ENCODE data around the gene MRPL30. TPM values are rescaled to one million over a fixed set of nuclear protein-coding genes. Genes with fewer than 3 reads are reported as not detected.

The MRPL30 gene
- total and polyA plus RNA-seq, 2 of the 8 experiments (the other 6 are each of a cell fraction or from before 2014, with no cell fraction given) = 22.3 to 46.2 TPM

- TF ChIP-seq, protein P1, sequence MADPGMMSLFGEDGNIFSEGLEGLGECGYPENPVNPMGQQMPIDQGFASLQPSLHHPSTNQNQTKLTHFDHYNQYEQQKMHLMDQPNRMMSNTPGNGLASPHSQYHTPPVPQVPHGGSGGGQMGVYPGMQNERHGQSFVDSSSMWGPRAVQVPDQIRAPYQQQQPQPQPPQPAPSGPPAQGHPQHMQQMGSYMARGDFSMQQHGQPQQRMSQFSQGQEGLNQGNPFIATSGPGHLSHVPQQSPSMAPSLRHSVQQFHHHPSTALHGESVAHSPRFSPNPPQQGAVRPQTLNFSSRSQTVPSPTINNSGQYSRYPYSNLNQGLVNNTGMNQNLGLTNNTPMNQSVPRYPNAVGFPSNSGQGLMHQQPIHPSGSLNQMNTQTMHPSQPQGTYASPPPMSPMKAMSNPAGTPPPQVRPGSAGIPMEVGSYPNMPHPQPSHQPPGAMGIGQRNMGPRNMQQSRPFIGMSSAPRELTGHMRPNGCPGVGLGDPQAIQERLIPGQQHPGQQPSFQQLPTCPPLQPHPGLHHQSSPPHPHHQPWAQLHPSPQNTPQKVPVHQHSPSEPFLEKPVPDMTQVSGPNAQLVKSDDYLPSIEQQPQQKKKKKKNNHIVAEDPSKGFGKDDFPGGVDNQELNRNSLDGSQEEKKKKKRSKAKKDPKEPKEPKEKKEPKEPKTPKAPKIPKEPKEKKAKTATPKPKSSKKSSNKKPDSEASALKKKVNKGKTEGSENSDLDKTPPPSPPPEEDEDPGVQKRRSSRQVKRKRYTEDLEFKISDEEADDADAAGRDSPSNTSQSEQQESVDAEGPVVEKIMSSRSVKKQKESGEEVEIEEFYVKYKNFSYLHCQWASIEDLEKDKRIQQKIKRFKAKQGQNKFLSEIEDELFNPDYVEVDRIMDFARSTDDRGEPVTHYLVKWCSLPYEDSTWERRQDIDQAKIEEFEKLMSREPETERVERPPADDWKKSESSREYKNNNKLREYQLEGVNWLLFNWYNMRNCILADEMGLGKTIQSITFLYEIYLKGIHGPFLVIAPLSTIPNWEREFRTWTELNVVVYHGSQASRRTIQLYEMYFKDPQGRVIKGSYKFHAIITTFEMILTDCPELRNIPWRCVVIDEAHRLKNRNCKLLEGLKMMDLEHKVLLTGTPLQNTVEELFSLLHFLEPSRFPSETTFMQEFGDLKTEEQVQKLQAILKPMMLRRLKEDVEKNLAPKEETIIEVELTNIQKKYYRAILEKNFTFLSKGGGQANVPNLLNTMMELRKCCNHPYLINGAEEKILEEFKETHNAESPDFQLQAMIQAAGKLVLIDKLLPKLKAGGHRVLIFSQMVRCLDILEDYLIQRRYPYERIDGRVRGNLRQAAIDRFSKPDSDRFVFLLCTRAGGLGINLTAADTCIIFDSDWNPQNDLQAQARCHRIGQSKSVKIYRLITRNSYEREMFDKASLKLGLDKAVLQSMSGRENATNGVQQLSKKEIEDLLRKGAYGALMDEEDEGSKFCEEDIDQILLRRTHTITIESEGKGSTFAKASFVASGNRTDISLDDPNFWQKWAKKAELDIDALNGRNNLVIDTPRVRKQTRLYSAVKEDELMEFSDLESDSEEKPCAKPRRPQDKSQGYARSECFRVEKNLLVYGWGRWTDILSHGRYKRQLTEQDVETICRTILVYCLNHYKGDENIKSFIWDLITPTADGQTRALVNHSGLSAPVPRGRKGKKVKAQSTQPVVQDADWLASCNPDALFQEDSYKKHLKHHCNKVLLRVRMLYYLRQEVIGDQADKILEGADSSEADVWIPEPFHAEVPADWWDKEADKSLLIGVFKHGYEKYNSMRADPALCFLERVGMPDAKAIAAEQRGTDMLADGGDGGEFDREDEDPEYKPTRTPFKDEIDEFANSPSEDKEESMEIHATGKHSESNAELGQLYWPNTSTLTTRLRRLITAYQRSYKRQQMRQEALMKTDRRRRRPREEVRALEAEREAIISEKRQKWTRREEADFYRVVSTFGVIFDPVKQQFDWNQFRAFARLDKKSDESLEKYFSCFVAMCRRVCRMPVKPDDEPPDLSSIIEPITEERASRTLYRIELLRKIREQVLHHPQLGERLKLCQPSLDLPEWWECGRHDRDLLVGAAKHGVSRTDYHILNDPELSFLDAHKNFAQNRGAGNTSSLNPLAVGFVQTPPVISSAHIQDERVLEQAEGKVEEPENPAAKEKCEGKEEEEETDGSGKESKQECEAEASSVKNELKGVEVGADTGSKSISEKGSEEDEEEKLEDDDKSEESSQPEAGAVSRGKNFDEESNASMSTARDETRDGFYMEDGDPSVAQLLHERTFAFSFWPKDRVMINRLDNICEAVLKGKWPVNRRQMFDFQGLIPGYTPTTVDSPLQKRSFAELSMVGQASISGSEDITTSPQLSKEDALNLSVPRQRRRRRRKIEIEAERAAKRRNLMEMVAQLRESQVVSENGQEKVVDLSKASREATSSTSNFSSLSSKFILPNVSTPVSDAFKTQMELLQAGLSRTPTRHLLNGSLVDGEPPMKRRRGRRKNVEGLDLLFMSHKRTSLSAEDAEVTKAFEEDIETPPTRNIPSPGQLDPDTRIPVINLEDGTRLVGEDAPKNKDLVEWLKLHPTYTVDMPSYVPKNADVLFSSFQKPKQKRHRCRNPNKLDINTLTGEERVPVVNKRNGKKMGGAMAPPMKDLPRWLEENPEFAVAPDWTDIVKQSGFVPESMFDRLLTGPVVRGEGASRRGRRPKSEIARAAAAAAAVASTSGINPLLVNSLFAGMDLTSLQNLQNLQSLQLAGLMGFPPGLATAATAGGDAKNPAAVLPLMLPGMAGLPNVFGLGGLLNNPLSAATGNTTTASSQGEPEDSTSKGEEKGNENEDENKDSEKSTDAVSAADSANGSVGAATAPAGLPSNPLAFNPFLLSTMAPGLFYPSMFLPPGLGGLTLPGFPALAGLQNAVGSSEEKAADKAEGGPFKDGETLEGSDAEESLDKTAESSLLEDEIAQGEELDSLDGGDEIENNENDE (IDR thresholded peaks at IDR 0.05; ENCODE audit: insufficient replicate concordance, low read length) = no peak
- TF ChIP-seq POLR2A (IDR thresholded peaks at IDR 0.05; ENCODE audit: control extremely low read depth in 1 of 2, low read depth in 2 of 2, low read length in 2 of 2) (peak; percentile 63 to 67; a peak in 2 of 3 replicates), CBX8 (IDR thresholded peaks at IDR 0.05; ENCODE audit: borderline replicate concordance, low read depth, low read length) (no peak), SP1 (IDR thresholded peaks at IDR 0.05; ENCODE audit: low read depth, low read length) (no peak), GTF2F1 (IDR thresholded peaks at IDR 0.05; ENCODE audit: borderline replicate concordance, low read depth, low read length) (no peak), KDM1A (IDR thresholded peaks at IDR 0.05; ENCODE audit: borderline replicate concordance, low read length) (no peak)
- TF ChIP-seq, protein P2, sequence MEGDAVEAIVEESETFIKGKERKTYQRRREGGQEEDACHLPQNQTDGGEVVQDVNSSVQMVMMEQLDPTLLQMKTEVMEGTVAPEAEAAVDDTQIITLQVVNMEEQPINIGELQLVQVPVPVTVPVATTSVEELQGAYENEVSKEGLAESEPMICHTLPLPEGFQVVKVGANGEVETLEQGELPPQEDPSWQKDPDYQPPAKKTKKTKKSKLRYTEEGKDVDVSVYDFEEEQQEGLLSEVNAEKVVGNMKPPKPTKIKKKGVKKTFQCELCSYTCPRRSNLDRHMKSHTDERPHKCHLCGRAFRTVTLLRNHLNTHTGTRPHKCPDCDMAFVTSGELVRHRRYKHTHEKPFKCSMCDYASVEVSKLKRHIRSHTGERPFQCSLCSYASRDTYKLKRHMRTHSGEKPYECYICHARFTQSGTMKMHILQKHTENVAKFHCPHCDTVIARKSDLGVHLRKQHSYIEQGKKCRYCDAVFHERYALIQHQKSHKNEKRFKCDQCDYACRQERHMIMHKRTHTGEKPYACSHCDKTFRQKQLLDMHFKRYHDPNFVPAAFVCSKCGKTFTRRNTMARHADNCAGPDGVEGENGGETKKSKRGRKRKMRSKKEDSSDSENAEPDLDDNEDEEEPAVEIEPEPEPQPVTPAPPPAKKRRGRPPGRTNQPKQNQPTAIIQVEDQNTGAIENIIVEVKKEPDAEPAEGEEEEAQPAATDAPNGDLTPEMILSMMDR (IDR thresholded peaks at IDR 0.05; ENCODE audit: control extremely low read depth in 1 of 3, insufficient read depth in 1 of 3, low read depth in 1 of 3, low read length in 3 of 3) = no peak
Observed at GRCh38 chr2:99141110-99142108, 39.6 kb upstream of the MRPL30 start, which contains the start of gene C2orf15 (continued).
